Naive thymus-derived CD4-positive, alpha-beta T cell (primary cell): ENCODE results near the gene SERPINB7. TPM values are rescaled to one million over a fixed set of nuclear protein-coding genes. Genes with fewer than 3 reads are reported as not detected.
A peak's percentile ranks its signal among the peaks of the same experiment; 100 is the strongest.

Experiments used
- ATAC-seq: fragments of 150-1000 bp; cut with Tn5 transposase; 2 replicates; pipeline ENCODE4 v1.10.0; 2021; ENCODE audit warnings: mild to moderate bottlenecking, moderate library complexity
- CTCF ChIA-PET: fragments of 350-600 bp; sonication (Branson Sonifier 250); formaldehyde crosslinking; loops from one replicate; lab custom pipeline; 2021; ENCODE audit warnings: antibody characterized with exemption; lab: Charles Lee
- POLR2A ChIA-PET: fragments of 350-600 bp; sonication (Branson Sonifier 250); formaldehyde crosslinking; loops from one replicate; lab custom pipeline; 2021; ENCODE audit warnings: antibody characterized with exemption, inconsistent platforms; lab: Charles Lee
- DNase-seq, 9 donors: peaks; one replicate each; pipeline versions ENCODE4 v3.0.0 to v3.0.0-alpha.2; 2020 to 2022; ENCODE audit warnings: mixed read lengths in 1 of 9
- H3K27ac ChIP-seq: one replicate; pipeline ENCODE4 v1.7.0; 2013; ENCODE audit warnings: mild to moderate bottlenecking, low read depth, low read length, moderate library complexity
- H3K27me3 ChIP-seq, 2 donors: one replicate each; pipeline ENCODE4 v1.7.0; 2013; ENCODE audit warnings: low read length in 2 of 2, mild to moderate bottlenecking in 2 of 2, moderate library complexity in 2 of 2; ENCODE audit not compliant: control insufficient read depth in 2 of 2, insufficient read depth in 2 of 2
- H3K36me3 ChIP-seq, 3 experiments: 1 replicate in 2 of 3; 2 replicates in 1 of 3; pipeline ENCODE4 v1.7.0; 2013; ENCODE audit warnings: low read length in 3 of 3, mild to moderate bottlenecking in 3 of 3, moderate library complexity in 1 of 3; ENCODE audit not compliant: insufficient read depth in 3 of 3, control insufficient read depth in 2 of 3
- H3K4me1 ChIP-seq, 2 donors: one replicate each; pipeline ENCODE4 v1.7.0; 2013; ENCODE audit warnings: low read length in 2 of 2, mild to moderate bottlenecking in 2 of 2, moderate library complexity in 1 of 2; ENCODE audit not compliant: control insufficient read depth in 2 of 2, insufficient read depth in 2 of 2
- H3K4me3 ChIP-seq: 2 replicates; pipeline ENCODE4 v1.7.0; 2013; ENCODE audit warnings: mild to moderate bottlenecking, low read length
- H3K9me3 ChIP-seq, 3 experiments: 1 replicate in 2 of 3; 2 replicates in 1 of 3; pipeline ENCODE4 v1.7.0; 2013; ENCODE audit warnings: low read length in 3 of 3; ENCODE audit not compliant: control insufficient read depth in 2 of 3
- H3K27ac Mint-ChIP-seq, 9 donors: one replicate each; pipeline ENCODE4 v1.8.0; 2020 to 2022; ENCODE audit warnings: mixed read lengths in 9 of 9, mild to moderate bottlenecking in 8 of 9, moderate library complexity in 5 of 9, inconsistent platforms in 2 of 9
- H3K27me3 Mint-ChIP-seq, 5 donors: one replicate each; pipeline ENCODE4 v1.8.0; 2021 to 2022; ENCODE audit warnings: mixed read lengths in 5 of 5, mild to moderate bottlenecking in 1 of 5
- H3K36me3 Mint-ChIP-seq, 5 donors: one replicate each; pipeline ENCODE4 v1.8.0; 2020 to 2022; ENCODE audit warnings: mixed read lengths in 5 of 5, mild to moderate bottlenecking in 3 of 5, inconsistent platforms in 1 of 5
- H3K4me1 Mint-ChIP-seq, 7 donors: one replicate each; pipeline ENCODE4 v1.8.0; 2020 to 2022; ENCODE audit warnings: mixed read lengths in 7 of 7, mild to moderate bottlenecking in 3 of 7, inconsistent platforms in 1 of 7
- H3K4me3 Mint-ChIP-seq, 10 donors: one replicate each; pipeline ENCODE4 v1.8.0; 2020 to 2022; ENCODE audit warnings: mild to moderate bottlenecking in 10 of 10, mixed read lengths in 10 of 10, moderate library complexity in 6 of 10, inconsistent platforms in 2 of 10
- H3K9me3 Mint-ChIP-seq, 11 donors: one replicate each; pipeline ENCODE4 v1.8.0; 2020 to 2022; ENCODE audit warnings: mixed read lengths in 11 of 11, mild to moderate bottlenecking in 4 of 11, inconsistent platforms in 1 of 11, moderate library complexity in 1 of 11
- intact Hi-C, 2 donors: fragments of 100-400 bp; cut with micrococcal nuclease; formaldehyde crosslinking; loops; one replicate each; pipeline ENCODE4 v1.15.1; 2023
- polyA plus RNA-seq, 2 donors: library from polyadenylated mRNA; unstranded; fragments of 300-500 nt; fragmentation: Illumina TruSeq; gene quantifications; one replicate each; pipeline ENCODE4 v1.2.3, GENCODE V29; 2021
- total RNA-seq, 6 experiments: library from RNA in 5 of 6; stranded (reverse) in 5 of 6; gene quantifications; 1 replicate in 5 of 6; 2 replicates in 1 of 6; pipeline ENCODE4 v1.2.3 and lab custom pipeline; 2021 to 2026

SERPINB7 gene
- total and polyA plus RNA-seq, 7 experiments from 2014 or later: not detected

DNA sequence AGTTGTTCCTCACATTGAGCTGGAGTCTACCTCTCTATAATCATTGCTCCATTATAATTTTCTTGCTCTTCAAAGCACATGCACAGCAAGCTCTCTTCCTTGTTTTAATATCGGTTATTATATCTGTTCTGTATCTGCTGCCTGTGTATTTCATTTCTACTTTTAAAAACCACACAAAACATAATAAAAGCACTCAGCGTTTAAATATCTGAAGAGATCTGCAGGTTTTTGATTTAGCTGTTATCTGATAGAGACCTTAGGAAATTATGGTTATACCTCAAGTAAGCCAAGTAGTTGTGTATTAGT lies 49.0 kb downstream of the SERPINB7 start:
- ATAC-seq: no peak
- no peaks in the 10 kb centered on the region for H3K27me3 ChIP-seq
- Mint-ChIP-seq H3K27ac (no peak overlapping the region), H3K4me1 (no peaks in the 10 kb centered on the region), H3K27me3 (peaks cover 4 to 25% (median 16%) of the 10 kb centered on the region in 5 donors), H3K4me3 (no peak overlapping the region), H3K9me3 (peaks cover 0 to 1% (median 0%) of the 10 kb centered on the region in 11 donors), H3K36me3 (no peaks in the 10 kb centered on the region)
- H3K4me1 ChIP-seq: no peaks in the 10 kb centered on the region
- H3K27ac ChIP-seq: no peak overlapping the region
- no peaks in the 10 kb centered on the region for H3K9me3 ChIP-seq
- POLR2A ChIA-PET: no interaction called here
- H3K4me3 ChIP-seq: no peak overlapping the region
- CTCF ChIA-PET: no interaction called here
- no peak for DNase-seq
- intact Hi-C loops: loop anchor here (1.0 to 2.0 kb wide), 4 partner anchors 21 to 155 kb away; no protein-coding TSS in a partner anchor
- H3K36me3 ChIP-seq: no peaks in the 10 kb centered on the region

- no peak for ATAC-seq
- Histone ChIP-seq H3K27ac (no peak overlapping the region), H3K36me3 (no peaks in the 10 kb centered on the region), H3K4me3 (no peak overlapping the region), H3K4me1 (no peaks in the 10 kb centered on the region), H3K9me3 (no peaks in the 10 kb centered on the region), H3K27me3 (peaks cover 0 to 4% of the 10 kb centered on the region in 2 donors)
- Mint-ChIP-seq H3K27ac (no peak overlapping the region), H3K9me3 (peaks cover 0 to 3% (median 0%) of the 10 kb centered on the region in 11 donors), H3K27me3 (peaks cover 6 to 36% (median 23%) of the 10 kb centered on the region in 5 donors), H3K36me3 (no peaks in the 10 kb centered on the region), H3K4me3 (no peak overlapping the region), H3K4me1 (peaks cover 0 to 3% (median 0%) of the 10 kb centered on the region in 7 donors)
- CTCF ChIA-PET: no interaction called here
- POLR2A ChIA-PET: no interaction called here
- intact Hi-C loops: no loop called here
- DNase-seq: no peak
Observed at GRCh38 chr18:63828120-63828519, 52.9 kb downstream of the SERPINB7 start.

DNA sequence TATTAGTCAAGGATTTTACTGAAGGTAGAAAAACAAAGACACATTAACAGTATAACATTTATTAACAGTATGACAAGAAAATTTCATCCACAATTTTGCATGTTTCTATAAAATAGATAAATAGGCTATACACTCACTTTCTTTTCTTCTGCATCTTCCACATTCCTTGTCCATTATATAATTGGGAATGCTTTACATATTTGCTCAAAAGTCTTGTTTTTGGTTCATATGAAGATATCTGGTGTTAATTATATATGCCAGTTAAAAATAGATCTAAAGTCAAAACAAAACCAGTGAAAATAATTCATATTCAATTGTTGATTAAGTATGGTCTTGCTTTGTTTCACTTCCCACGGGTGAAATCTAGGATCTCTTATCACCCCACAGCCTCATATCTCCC lies 53.4 kb downstream of the SERPINB7 start:
- Histone ChIP-seq H3K9me3 (no peaks in the 10 kb centered on the region), H3K27me3 (peaks cover 0 to 4% of the 10 kb centered on the region in 2 donors), H3K4me1 (no peaks in the 10 kb centered on the region), H3K27ac (no peak overlapping the region), H3K36me3 (no peaks in the 10 kb centered on the region), H3K4me3 (no peak overlapping the region)
- Mint-ChIP-seq H3K9me3 (peaks cover 0 to 3% (median 0%) of the 10 kb centered on the region in 11 donors), H3K4me1 (peaks cover 0 to 3% (median 0%) of the 10 kb centered on the region in 7 donors), H3K4me3 (no peak overlapping the region), H3K27ac (no peak overlapping the region), H3K36me3 (no peaks in the 10 kb centered on the region), H3K27me3 (peaks cover 7 to 38% (median 23%) of the 10 kb centered on the region in 5 donors)
- ATAC-seq (no peak), DNase-seq (no peak)
- intact Hi-C loops: no loop called here
- POLR2A ChIA-PET: no interaction called here
- CTCF ChIA-PET: no interaction called here

GRCh38 chr18:63829886-63830285 lies 54.7 kb downstream of the SERPINB7 start:
- peaks cover 0 to 4% of the 10 kb centered on the region in 2 donors for H3K27me3 ChIP-seq
- no peak overlapping the region for H3K27ac ChIP-seq
- H3K9me3 ChIP-seq: no peaks in the 10 kb centered on the region
- intact Hi-C loops: no loop called here
- H3K9me3 Mint-ChIP-seq: peaks cover 0 to 3% (median 0%) of the 10 kb centered on the region in 11 donors
- H3K4me1 Mint-ChIP-seq: peaks cover 0 to 3% (median 0%) of the 10 kb centered on the region in 7 donors
- H3K27ac Mint-ChIP-seq: no peak overlapping the region
- no peak overlapping the region for H3K4me3 ChIP-seq
- H3K36me3 ChIP-seq: no peaks in the 10 kb centered on the region
- no peak for DNase-seq
- CTCF ChIA-PET: no interaction called here
- no peaks in the 10 kb centered on the region for H3K4me1 ChIP-seq
- POLR2A ChIA-PET: no interaction called here
- H3K4me3 Mint-ChIP-seq: no peak overlapping the region
- ATAC-seq: no peak
- no peaks in the 10 kb centered on the region for H3K36me3 Mint-ChIP-seq
- H3K27me3 Mint-ChIP-seq: peaks cover 12 to 44% (median 20%) of the 10 kb centered on the region in 5 donors

GRCh38 chr18:63831080-63831788 lies 56.0 kb downstream of the SERPINB7 start:
- Mint-ChIP-seq H3K27me3 (peaks cover 12 to 48% (median 22%) of the 10 kb centered on the region in 5 donors), H3K4me3 (no peak overlapping the region), H3K36me3 (no peaks in the 10 kb centered on the region), H3K27ac (no peak overlapping the region), H3K4me1 (peaks cover 0 to 3% (median 0%) of the 10 kb centered on the region in 7 donors), H3K9me3 (peaks cover 0 to 3% (median 0%) of the 10 kb centered on the region in 11 donors)
- H3K4me3 ChIP-seq: no peak overlapping the region
- DNase-seq (no peak), ATAC-seq (peak; percentile 83)
- ChIA-PET CTCF (no interaction called here), POLR2A (no interaction called here)
- no peaks in the 10 kb centered on the region for H3K36me3 ChIP-seq
- peaks cover 0 to 4% of the 10 kb centered on the region in 2 donors for H3K27me3 ChIP-seq
- H3K4me1 ChIP-seq: no peaks in the 10 kb centered on the region
- H3K27ac ChIP-seq: no peak overlapping the region
- H3K9me3 ChIP-seq: no peaks in the 10 kb centered on the region
- intact Hi-C loops: no loop called here

GRCh38 chr18:63832470-63832869 lies 57.3 kb downstream of the SERPINB7 start:
- no peaks in the 10 kb centered on the region for H3K9me3 ChIP-seq
- H3K27ac ChIP-seq: no peak overlapping the region
- Mint-ChIP-seq H3K27me3 (peaks cover 12 to 46% (median 26%) of the 10 kb centered on the region in 5 donors), H3K36me3 (no peaks in the 10 kb centered on the region), H3K4me3 (no peak overlapping the region), H3K4me1 (peaks cover 0 to 3% (median 0%) of the 10 kb centered on the region in 7 donors), H3K27ac (no peak overlapping the region), H3K9me3 (peaks cover 0 to 3% (median 0%) of the 10 kb centered on the region in 11 donors)
- no peaks in the 10 kb centered on the region for H3K4me1 ChIP-seq
- DNase-seq: no peak
- CTCF ChIA-PET: no interaction called here
- POLR2A ChIA-PET: no interaction called here
- no peaks in the 10 kb centered on the region for H3K36me3 ChIP-seq
- intact Hi-C loops: no loop called here
- ATAC-seq: no peak
- no peak overlapping the region for H3K4me3 ChIP-seq
- H3K27me3 ChIP-seq: peaks cover 0 to 4% of the 10 kb centered on the region in 2 donors
